SIG-M5 treated with dmso at 0.1 percent for 504 hours (cell line): ENCODE measurements around the gene TAF1A.

Experiments used
- DNase-seq: peaks from one replicate; lab custom pipeline; 2025; ENCODE audit not compliant: unreplicated experiment; lab: John Stamatoyannopoulos, UW

TAF1A gene

DNA sequence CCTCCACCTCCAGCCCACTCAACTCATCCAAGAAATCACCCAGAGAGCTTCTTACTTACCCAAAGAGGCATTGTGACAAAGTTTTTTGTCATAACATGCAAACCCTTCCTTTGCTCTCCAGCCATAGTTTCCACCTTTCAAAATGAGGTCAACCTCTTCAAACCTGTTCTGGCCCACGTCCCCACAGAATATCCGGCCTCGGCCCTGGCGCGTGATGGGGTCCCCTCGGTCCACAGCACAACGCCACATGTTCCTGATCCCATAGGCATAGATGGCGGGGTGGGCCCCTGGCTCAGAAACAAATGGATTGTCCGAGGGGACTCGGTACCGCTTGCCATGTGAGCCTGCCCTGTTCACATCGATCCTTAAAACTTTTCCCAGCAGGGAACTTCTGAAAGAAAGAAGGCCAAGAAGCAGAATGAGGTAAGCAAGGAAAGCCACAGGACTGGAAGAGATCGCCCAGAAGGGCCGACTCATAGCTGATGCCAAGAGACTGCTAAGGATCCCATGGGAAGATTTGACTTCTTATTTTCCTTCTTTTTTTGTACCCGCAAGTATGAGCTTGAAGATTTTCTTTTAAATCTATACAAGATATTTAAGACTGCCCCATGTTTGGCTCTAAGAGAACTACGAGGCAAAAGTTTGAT lies 49.7 kb downstream of the TAF1A start:
- DNase-seq = no peak

DNA sequence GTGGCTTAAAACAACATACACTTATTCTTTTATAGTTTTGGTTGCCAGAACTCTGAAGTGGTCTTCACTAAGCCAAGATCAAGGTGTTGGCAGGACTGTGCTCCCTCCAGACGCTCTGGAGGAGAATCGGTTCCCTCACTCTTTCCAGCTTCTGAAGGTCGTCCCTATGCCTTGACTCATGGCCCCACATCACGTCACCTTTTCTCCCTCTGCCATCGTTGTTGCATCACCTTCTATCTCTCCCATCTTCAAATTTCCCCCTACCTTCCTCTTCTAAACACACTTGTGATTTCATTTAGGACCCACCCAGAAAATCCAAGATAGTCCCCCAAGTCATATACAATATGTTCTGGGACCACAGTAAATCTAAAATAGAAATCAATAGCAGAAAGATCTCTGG lies 54.3 kb downstream of the TAF1A start:
- no peak for DNase-seq

DNA sequence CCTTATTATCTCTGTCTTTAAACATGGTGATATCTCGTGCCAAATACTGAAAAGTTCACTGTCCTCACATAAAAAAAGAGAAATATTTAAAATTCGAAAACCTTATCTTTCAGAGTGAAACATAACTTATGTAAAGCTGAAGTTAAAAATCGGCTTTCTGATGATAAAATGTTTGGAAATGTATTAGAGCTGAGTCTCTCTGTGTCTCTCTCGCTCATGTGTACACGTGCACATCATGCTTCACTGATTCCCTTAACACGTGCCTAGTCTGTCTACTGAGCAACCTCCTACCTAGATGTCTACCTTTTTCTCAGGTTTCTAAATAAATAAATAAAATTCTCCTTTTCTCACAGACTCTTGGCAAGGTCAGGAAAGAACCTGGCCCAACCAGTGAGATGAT lies 58.9 kb downstream of the TAF1A start:
- no peak for DNase-seq

DNA sequence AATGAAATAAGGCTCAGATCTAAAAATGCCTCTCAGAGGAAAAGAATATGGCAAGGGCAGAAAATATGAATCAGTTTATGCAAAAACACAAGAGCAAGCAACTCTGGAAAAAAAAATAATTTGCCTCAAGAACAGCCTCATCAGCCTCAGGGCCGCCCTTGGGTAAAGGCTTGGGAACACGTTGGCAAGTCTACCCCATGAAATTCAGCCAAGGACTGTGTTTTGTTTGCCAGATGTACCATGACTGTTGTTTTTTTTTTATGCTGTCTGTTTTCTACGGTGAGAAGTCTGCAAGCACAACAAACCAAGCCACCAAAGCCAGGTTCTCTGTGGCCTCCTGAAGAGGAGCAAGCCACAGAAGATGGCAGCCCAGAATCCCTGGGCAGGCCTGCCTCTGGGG lies 59.8 kb downstream of the TAF1A start:
- DNase-seq = no peak

- DNase-seq = no peak
Observed at GRCh38 chr1:222529181-222529580, 60.6 kb downstream of the TAF1A start.

DNA sequence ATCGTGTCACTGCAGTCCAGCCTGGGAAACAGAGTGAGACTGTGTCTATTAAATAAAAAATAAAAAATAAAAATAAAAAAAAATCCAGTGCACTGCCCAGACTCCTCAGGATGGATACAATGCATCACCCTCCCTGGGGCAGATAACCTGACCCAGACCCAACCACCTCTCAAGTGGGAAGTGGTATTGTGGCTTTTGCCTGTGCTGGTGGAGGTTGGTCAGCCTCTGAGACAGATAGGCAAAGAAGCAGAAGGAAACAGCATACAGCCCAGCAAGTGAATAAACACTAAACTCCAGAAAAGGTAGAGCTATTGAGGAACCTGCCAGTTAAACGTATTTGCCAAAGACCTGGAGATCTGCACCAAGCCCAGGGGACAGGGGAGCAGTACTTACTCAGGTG lies 63.8 kb downstream of the TAF1A start:
- DNase-seq = no peak

DNA sequence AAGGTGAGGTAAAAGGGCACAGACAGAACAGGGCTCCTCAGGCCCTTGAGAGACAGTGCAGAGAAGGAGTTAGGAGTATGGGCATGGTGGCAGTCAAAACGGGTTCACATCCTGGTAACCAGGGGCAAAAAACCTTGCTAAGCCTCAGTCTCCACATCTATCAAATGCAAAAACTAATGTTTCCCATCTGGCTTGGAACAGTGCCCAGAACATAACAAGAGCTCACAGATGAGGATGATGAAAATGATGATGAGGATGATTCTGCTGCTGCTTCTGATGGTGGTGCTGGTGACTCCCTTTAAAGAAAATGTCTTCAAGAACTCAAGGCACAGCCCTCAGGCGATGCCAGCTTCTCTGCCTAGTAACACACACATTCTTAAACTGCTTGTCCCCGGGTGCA lies 65.9 kb downstream of the TAF1A start:
- DNase-seq = no peak

DNA sequence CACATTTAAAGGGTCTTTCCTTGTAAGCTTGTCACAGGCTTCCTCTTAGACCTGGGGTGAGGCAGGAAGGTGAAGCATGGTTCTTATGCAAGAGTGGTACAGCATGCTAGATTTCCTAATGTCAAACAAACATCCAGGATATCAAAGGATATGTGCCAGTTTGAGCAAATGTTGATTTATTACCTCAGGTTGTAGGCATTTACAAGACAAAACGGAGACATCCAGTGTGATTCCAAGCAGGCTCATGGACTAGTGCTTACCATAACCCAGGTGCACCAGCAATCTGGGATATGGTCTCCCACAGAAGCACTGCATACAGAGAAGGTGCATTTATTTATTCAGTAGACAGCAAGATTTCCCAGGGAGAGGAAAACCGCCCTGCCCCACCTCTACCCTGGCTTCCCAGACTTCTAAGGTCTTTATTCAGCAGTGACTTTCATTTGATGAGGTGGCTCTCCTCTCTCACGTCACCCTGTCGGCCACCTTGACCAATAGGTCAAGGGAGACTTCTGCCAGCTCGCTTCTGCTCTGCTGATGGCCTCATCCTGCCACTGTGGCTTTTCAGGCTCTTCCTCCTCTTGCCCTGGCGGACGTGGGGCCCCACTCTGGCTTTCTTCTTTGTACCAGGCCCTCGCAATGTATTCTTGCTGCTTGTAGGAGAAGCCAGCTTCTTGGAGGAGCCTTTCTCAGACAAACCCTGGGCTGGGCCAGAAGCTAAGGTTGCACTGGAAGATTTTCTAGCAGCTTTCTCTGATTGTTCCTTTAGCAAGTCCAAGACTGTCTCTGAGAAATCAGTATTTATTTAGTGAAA lies 67.4 kb downstream of the TAF1A start:
- DNase-seq = no peak

GRCh38 chr1:222521299-222522104 lies 68.2 kb downstream of the TAF1A start:
- DNase-seq = no peak
